ENCODE results near the gene MLC1. TPM values are rescaled to one million over a fixed set of nuclear protein-coding genes. Genes with fewer than 3 reads are reported as not detected.

Gene MLC1
- under 1 TPM; 0.29 to 0.41 TPM for total RNA-seq
- long read RNA-seq: 0 reads

DNA sequence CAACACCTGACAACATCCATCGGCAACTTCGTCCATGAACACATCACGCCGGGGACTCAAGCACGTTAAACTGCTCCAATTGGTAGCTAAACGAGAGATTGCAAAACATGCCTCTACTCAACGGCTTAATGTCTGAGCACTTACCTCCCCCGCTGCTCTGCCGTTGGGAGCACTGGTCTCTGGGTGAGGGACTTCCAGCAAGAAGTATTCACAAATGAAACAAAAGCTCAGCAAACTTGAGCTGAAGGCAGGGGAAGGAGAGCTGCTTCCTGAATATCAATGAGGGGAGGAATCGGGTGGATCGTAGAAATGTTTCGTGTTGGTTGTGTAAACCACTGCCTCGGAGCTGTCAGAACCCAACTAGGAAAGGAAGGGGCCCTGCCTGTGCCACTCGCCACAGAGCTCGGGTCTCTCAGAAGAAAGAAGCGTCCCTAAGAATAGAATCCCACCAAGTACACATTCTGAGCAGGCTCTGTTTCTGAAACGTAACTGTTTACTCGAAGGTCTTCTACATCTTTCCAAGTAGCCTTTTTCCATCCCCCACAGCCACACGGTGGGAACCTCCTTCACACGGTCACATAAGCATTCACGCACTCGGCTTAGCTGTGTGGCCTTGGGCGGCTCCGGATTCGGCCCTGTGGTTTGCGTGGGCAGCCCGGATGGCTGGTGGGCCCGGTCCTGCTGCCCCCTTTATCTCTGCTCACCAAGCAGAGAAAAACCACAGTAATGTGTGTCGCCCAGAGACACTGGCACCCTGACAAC lies at the start of gene MLC1:
Gene MLC1 (minus strand): TSS at position 216 of the 762 bp plus-strand sequence. CDS start 524 bp downstream, outside the sequence.
- no peak for DNase-seq

DNA sequence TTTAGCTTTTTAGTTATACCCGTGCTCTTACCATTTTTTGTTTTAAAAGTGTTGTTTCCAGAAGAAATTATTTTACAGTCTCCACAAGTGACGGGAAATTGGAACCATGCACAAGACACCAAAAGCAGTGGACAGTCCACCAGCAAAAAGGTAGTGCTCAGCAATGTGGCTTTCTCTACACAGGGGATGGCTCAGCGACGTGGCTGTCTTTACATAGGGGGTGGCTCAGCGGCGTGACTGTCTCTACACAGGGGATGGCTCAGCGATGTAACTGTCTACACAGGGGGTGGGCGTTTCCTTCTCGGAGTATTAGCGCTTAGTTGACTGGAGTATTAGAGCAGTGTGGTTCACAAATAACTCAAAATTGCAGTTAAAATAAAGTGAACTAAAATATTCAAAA lies 49.3 kb upstream of the MLC1 start:
- DNase-seq (no peak), ATAC-seq (no peak)
- intact Hi-C loops (cut with DNase I): no loop called here

More for the DNA sequence above, at the start of gene MLC1:
- intact Hi-C loops (cut with DNase I): no loop called here
- ATAC-seq: no peak

- ATAC-seq (no peak), DNase-seq (no peak)
- intact Hi-C loops (cut with DNase I): no loop called here
Measured at GRCh38 chr22:50131894-50132293, 46.7 kb upstream of the MLC1 start.

DNA sequence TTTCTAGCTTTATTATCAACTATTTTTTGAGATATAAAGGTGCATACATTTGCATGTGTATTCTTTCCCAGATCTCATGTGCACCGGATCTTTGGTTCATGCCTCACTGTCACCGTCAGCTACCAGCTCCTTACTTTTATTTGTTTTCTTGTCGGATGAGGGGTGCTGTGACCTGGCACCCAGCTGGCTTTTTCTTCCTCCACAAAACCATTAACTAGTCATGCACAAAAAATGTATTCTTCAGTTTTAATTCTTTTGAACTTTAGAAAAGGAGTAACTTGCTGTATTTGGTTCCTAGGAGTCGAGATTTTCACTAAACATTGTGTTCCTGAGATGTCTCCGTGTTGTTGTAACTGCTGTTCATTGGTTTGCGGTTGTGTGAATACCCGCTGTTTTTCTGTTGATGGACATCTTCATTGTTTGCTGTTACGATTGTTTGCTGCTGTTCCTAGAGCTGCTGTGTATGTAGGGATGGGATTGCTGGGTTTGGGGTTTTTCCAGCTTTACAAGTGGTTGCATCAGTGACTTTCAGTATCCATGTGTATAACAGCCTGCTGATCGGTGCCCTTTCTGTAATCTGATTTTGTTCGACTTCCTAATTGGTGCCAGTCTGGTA lies 44.0 kb upstream of the MLC1 start:
- intact Hi-C loops (cut with DNase I): no loop called here
- DNase-seq (no peak), ATAC-seq (no peak)

GRCh38 chr22:50125029-50125428 lies 39.8 kb upstream of the MLC1 start:
- DNase-seq: no peak
- no peak for ATAC-seq
- intact Hi-C loops (cut with DNase I): no loop called here

- intact Hi-C loops (cut with DNase I): no loop called here
- DNase-seq (no peak), ATAC-seq (no peak)
Measured at GRCh38 chr22:50123119-50123518, 37.9 kb upstream of the MLC1 start.

DNA sequence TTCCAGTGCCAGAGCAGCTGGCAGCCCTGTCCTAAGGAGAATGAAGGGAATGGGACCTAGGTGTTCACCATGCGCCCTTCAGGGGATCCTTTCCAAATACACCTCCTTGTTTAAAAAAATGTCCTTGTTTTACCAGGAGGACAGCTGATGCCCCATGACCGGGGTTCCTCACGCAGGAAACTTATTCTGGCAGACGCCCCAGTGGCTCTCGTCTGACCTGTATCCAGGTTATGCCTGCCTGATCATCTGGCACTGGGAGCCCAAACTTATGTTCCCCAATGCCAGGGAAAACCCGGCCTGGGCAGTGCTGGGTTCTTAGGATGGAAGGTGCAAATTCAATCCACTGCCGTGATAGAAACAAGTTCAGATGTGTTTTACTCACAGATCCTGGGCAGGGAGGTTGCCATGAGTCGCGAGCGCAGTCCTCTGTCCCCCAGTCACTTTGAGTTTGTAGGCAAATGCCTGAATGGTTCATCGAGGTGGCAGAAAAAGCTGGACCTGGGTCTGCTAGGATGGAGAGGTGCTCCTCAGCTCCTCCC lies 36.0 kb upstream of the MLC1 start:
- ATAC-seq (no peak), DNase-seq (no peak)
- intact Hi-C loops (cut with DNase I): no loop called here

DNA sequence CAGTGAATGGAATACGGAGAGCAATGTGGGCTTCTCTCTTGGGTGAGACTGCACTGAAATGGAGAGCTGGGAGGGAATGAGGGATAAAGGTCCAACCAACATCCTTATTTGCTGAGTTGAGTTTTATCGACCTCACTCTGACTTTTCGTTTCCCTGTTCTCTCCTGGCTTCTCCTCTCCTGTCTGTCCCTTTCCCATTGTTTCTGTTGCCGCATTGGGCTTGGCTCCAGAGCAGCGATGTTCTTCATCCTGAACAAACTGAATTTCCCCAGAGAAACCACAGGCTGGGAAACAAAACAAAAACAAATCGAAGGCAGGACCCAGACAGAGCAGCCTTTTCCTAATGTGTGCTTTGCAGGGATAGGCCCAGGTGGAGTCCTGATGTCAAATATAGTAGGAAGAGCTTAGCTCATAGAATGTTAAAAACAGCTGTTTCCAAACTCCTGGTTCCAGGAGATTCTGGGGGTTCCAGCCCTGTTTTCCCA lies 34.6 kb upstream of the MLC1 start:
- intact Hi-C loops (cut with DNase I): no loop called here
- DNase-seq (no peak), ATAC-seq (no peak)

DNA sequence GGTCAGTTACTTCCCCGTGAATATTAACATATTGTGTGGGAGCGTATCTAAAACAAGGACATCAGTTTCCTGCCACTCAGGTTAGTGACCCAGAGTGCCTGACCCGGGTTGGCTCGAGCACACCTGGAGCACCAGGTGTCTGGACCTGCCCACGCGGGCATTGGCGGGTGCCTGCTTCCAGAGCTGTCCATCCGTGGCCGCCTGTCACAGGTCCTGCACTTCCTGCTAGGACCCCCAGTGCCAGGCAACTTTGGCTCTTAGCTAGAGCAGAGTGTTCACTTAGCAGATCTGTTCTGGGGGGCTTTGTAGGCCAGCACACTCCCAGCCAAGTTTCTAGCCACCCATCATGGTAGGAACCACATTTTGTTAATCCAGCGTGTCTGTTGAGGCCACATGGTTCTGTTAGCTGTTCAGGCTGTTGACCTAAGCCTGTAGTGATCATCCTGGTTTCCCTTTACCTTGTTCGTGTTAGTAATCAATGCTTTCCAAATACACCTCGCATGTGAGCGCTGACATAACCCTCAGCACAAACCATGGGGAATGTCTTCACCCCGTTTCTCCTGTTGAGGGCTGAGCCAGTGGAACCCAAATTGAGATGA lies 34.0 kb upstream of the MLC1 start:
- DNase-seq: no peak
- intact Hi-C loops (cut with DNase I): no loop called here
- ATAC-seq: no peak

GRCh38 chr22:50118557-50119168 lies 33.4 kb upstream of the MLC1 start:
- ATAC-seq (peak; percentile 79 to 87), DNase-seq (peak; percentile 77)
- intact Hi-C loops (cut with DNase I): no loop called here

DNA sequence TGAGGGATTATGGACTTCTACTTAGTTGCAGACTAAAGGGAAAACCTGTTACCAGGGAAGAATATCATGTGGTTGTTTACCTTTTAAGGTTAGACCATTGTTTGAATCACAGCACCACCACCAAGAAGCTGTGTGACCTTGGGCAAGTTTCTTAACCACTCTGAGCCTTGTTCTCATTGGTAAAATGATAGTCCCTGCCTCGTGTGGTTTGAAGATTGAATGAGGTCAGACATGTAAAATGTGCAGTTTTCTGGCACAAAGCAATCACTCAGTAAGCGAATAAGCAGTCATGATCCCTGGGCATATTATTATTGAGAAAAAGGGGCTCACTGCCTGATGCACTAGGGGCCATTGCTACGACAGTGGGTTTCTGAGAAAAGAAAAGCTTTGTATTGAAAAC lies 32.9 kb upstream of the MLC1 start:
- intact Hi-C loops (cut with DNase I): no loop called here
- ATAC-seq (no peak), DNase-seq (no peak)

DNA sequence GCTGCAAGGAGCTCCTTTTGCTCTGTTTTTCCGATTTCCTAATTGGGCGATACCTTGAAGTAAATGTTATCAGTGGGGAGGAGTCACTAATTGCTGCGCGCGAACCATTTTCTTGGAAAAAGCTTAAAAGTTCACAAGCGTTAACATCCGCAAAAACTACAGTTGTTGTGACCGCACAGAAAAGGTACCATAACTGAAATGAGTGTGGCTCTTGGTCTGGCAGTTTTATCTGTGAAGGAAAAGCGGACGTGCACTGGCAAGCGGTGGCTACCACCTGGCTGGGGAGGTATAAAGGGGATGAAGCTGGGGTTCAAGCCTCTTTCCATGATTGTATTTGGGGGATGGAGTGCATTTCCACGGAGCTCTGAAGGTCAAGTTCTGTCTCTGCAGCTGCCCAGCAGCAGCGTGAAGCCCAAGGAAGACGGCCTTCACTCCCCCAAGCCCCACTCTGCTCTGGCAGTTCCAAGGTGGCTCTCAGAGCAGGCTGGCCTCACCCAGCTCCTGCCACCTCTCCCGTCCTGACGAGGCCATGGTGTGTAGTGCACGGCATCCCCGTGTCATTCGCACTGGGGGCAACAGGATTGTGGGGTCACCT lies 32.0 kb upstream of the MLC1 start:
- intact Hi-C loops (cut with DNase I): no loop called here
- ATAC-seq (no peak), DNase-seq (no peak)

DNA sequence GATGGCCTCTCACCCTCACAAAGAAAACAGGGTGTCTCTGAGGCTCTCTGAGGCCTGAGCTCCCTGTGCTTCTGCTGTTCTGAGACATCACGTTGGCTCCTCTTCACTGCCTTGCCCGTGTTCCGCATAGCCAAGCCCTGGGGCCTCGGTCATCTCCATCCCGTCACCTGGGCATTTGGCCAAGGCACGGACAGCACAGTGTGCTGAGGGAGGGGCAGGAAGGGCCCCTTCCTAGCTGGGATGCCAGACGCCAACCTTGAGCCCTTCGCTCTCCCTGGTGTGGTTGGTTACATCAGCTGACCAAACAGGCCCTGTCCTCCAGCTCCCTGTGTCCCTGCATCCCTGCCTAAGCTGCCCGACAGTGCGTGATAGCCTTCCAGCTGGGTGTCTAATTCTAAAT lies 30.5 kb upstream of the MLC1 start:
- ATAC-seq: no peak
- peak; percentile 51 for DNase-seq
- intact Hi-C loops (cut with DNase I): no loop called here

- ATAC-seq: peak in 1 of 2 donors; percentile 25
- intact Hi-C loops (cut with DNase I): no loop called here
- DNase-seq: no peak
Measured at GRCh38 chr22:50114221-50115021, 29.2 kb upstream of the MLC1 start.

- intact Hi-C loops (cut with DNase I): no loop called here
- DNase-seq (peak; percentile 66), ATAC-seq (peak; percentile 55 to 80)
Measured at GRCh38 chr22:50112151-50113118, 27.2 kb upstream of the MLC1 start.

GRCh38 chr22:50111056-50111455 lies 25.8 kb upstream of the MLC1 start:
- ATAC-seq (no peak), DNase-seq (no peak)
- intact Hi-C loops (cut with DNase I): no loop called here

DNA sequence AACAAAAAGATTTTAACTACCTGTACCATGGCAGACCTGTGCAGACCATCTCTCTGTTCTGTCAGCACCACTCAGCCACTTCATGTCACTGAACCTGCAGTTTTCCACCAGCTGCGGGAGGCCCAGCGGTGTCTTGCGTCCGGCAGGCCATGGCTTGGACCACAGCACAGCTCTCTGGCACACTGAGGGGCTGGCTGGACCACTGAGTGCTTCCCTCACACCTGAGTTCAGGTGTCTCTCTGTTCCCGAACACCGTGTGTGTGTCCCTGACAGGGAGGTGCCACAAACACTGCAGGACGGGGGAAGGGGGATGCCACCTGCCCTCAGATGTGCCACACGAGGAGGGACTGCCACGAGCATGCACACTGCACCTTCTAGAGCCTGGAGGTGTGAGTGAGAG lies 22.3 kb upstream of the MLC1 start:
- DNase-seq: no peak
- no peak for ATAC-seq
- intact Hi-C loops (cut with DNase I): no loop called here
